Measurements from ENCODE around the gene C5orf22. TPM values are rescaled to one million over a fixed set of nuclear protein-coding genes. Genes with fewer than 3 reads are reported as not detected.
"Not testable (repeated sequence)": the region's sequence is repeated elsewhere in the genome, so short reads cannot be mapped to it uniquely, and the experiment has no call there.

The C5orf22 gene
- total and polyA plus RNA-seq, 10 donors = 5.3 to 25.8 (median 19.0) TPM

DNA sequence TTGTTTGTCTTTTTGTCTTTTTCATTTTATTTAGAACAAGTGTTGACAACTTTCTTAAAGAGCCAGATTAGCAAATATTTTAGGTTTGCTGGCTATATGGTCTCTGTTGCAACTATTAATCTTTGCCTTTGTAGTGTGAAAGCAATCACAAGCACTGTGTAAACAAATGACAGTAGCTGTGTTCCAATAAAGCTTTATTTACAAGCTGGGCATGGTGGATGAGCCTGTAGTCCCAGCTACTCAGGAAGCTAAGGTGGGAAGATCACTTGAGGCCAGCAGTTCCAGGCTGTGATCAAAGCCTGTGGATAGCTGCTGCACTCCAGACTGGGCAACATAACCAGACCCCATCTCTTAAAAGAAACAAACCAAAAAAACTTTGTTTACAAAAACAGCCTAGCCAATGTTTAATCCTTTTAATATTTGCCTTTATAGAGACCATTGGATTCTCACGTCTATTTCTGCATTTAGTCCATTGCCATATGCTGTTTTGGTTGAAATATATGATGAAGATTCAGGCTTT is 2.5 kb downstream of the C5orf22 start:
- Histone ChIP-seq H3K27ac (no peak overlapping the region), H3K27me3 (replicated peaks in 1 of 7) (no peaks in the 10 kb centered on the region), H3K4me3 (no peak overlapping the region), H3K4me1 (peaks cover 15 to 64% (median 39%) of the 10 kb centered on the region in 6 donors), H3K9me3 (no peaks in the 10 kb centered on the region), H3K36me3 (peaks cover 2 to 57% (median 47%) of the 10 kb centered on the region in 6 donors)
- TF ChIP-seq POLR2A (IDR thresholded peaks at IDR 0.05) (no peak), POLR2AphosphoS5 (IDR thresholded peaks at IDR 0.05) (no peak)
- TF ChIP-seq, protein P1, sequence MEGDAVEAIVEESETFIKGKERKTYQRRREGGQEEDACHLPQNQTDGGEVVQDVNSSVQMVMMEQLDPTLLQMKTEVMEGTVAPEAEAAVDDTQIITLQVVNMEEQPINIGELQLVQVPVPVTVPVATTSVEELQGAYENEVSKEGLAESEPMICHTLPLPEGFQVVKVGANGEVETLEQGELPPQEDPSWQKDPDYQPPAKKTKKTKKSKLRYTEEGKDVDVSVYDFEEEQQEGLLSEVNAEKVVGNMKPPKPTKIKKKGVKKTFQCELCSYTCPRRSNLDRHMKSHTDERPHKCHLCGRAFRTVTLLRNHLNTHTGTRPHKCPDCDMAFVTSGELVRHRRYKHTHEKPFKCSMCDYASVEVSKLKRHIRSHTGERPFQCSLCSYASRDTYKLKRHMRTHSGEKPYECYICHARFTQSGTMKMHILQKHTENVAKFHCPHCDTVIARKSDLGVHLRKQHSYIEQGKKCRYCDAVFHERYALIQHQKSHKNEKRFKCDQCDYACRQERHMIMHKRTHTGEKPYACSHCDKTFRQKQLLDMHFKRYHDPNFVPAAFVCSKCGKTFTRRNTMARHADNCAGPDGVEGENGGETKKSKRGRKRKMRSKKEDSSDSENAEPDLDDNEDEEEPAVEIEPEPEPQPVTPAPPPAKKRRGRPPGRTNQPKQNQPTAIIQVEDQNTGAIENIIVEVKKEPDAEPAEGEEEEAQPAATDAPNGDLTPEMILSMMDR (IDR thresholded peaks at IDR 0.05 in 8 of 11, conservative IDR thresholded peaks at IDR 0.05 in 3 of 11) = no peak
- WGBS, 5 donors = 90 to 95% (median 92%) methylated on average over 1 of the region's 1 CpG
- DNase-seq = no peak
- intact Hi-C loops (cut with DNase I; ENCODE audit: low total_unique reads) = no loop called here

- intact Hi-C loops (cut with DNase I; ENCODE audit: low total_unique reads) = no loop called here
These were observed 4.8 kb downstream of the C5orf22 start for GRCh38 chr5:31536873-31537272.

GRCh38 chr5:31537349-31537748 is 5.2 kb downstream of the C5orf22 start:
- no peak for DNase-seq
- Histone ChIP-seq H3K4me1 (peaks cover 8 to 43% (median 22%) of the 10 kb centered on the region in 6 donors), H3K9me3 (no peaks in the 10 kb centered on the region), H3K27ac (no peak overlapping the region), H3K36me3 (peaks cover 2 to 84% (median 69%) of the 10 kb centered on the region in 6 donors), H3K4me3 (no peak overlapping the region), H3K27me3 (replicated peaks in 1 of 7) (no peaks in the 10 kb centered on the region)
- TF ChIP-seq POLR2A (IDR thresholded peaks at IDR 0.05) (no peak), POLR2AphosphoS5 (IDR thresholded peaks at IDR 0.05) (no peak)
- TF ChIP-seq, protein P1 (IDR thresholded peaks at IDR 0.05 in 8 of 11, conservative IDR thresholded peaks at IDR 0.05 in 3 of 11) = no peak
- intact Hi-C loops (cut with DNase I; ENCODE audit: low total_unique reads) = no loop called here

More at GRCh38 chr5:31536873-31537272, 4.8 kb downstream of the C5orf22 start:
- Histone ChIP-seq H3K4me1 (peaks cover 8 to 43% (median 22%) of the 10 kb centered on the region in 6 donors), H3K27ac (no peak overlapping the region), H3K27me3 (replicated peaks in 1 of 7) (no peaks in the 10 kb centered on the region), H3K4me3 (no peak overlapping the region), H3K36me3 (peaks cover 2 to 80% (median 65%) of the 10 kb centered on the region in 6 donors), H3K9me3 (no peaks in the 10 kb centered on the region)
- TF ChIP-seq POLR2AphosphoS5 (IDR thresholded peaks at IDR 0.05) (no peak), POLR2A (IDR thresholded peaks at IDR 0.05) (no peak)
- TF ChIP-seq, protein P1 (IDR thresholded peaks at IDR 0.05 in 8 of 11, conservative IDR thresholded peaks at IDR 0.05 in 3 of 11) = no peak
- WGBS, 5 donors = 88 to 95% (median 92%) methylated on average over 3 of the region's 3 CpGs
- no peak for DNase-seq

GRCh38 chr5:31537851-31538250 is 5.8 kb downstream of the C5orf22 start:
- TF ChIP-seq POLR2AphosphoS5 (IDR thresholded peaks at IDR 0.05) (no peak), POLR2A (IDR thresholded peaks at IDR 0.05) (no peak)
- TF ChIP-seq, protein P1 (IDR thresholded peaks at IDR 0.05 in 8 of 11, conservative IDR thresholded peaks at IDR 0.05 in 3 of 11) = no peak
- Histone ChIP-seq H3K36me3 (peaks cover 2 to 89% (median 74%) of the 10 kb centered on the region in 6 donors), H3K27ac (no peak overlapping the region), H3K4me3 (no peak overlapping the region), H3K9me3 (no peaks in the 10 kb centered on the region), H3K4me1 (peaks cover 8 to 39% (median 19%) of the 10 kb centered on the region in 6 donors), H3K27me3 (replicated peaks in 1 of 7) (no peaks in the 10 kb centered on the region)
- intact Hi-C loops (cut with DNase I; ENCODE audit: low total_unique reads) = no loop called here
- 77 to 87% (median 83%) methylated on average over 4 of the region's 4 CpGs for WGBS, 5 donors
- no peak for DNase-seq

GRCh38 chr5:31549114-31549513 is 17.0 kb downstream of the C5orf22 start:
- 94 to 100% (median 96%) methylated on average over 2 of the region's 2 CpGs for WGBS, 5 donors
- H3K4me1 ChIP-seq; H3K27me3 ChIP-seq (replicated peaks in 1 of 7); DNase-seq; H3K9me3 ChIP-seq; intact Hi-C loops (cut with DNase I; ENCODE audit: low total_unique reads); H3K27ac ChIP-seq; H3K4me3 ChIP-seq: not testable (repeated sequence)
- H3K36me3 ChIP-seq = peaks cover 0 to 100% (median 80%) of the 10 kb centered on the region in 6 donors
